Mesenchymal stem cell (in vitro differentiated cells and primary cell): ENCODE data around the gene RNF123.

Experiments used
- DNase-seq: peaks from one replicate; pipeline ENCODE4 v3.0.0-alpha.2; 2013
- H2AFZ ChIP-seq: one replicate; pipeline ENCODE4 v1.6.1; 2013; ENCODE audit warnings: low read depth, mild to moderate bottlenecking, control low read depth, inconsistent platforms, low read length, moderate library complexity
- H2AK5ac ChIP-seq: 2 replicates; pipeline ENCODE4 v1.6.1; 2013; ENCODE audit warnings: low read length, moderate library complexity, mild to moderate bottlenecking, inconsistent platforms; ENCODE audit not compliant: severe bottlenecking
- H2BK120ac ChIP-seq: one replicate; pipeline ENCODE4 v1.6.1; 2013; ENCODE audit warnings: low read depth, mild to moderate bottlenecking, inconsistent platforms, low read length, moderate library complexity
- H2BK12ac ChIP-seq, 2 experiments: one replicate each; pipeline ENCODE4 v1.6.1; 2013; ENCODE audit warnings: inconsistent platforms in 2 of 2, low read length in 2 of 2, mild to moderate bottlenecking in 2 of 2, moderate library complexity in 2 of 2, control low read depth in 1 of 2
- H2BK15ac ChIP-seq: one replicate; pipeline ENCODE4 v1.6.1; 2013; ENCODE audit warnings: mild to moderate bottlenecking, low read depth, inconsistent platforms; ENCODE audit not compliant: poor library complexity, severe bottlenecking
- H2BK5ac ChIP-seq: 2 replicates; pipeline ENCODE4 v1.6.1; 2013; ENCODE audit warnings: low read depth, mild to moderate bottlenecking, low read length, control low read depth, inconsistent platforms; ENCODE audit not compliant: poor library complexity, severe bottlenecking
- H3K14ac ChIP-seq, 2 experiments: one replicate each; pipeline ENCODE4 v1.6.1; 2013; ENCODE audit warnings: inconsistent platforms in 2 of 2, low read length in 2 of 2, control low read depth in 1 of 2, mild to moderate bottlenecking in 1 of 2, moderate library complexity in 1 of 2
- H3K18ac ChIP-seq, 2 experiments: one replicate each; pipeline ENCODE4 v1.6.1; 2013; ENCODE audit warnings: inconsistent platforms in 2 of 2, low read length in 2 of 2, control low read depth in 1 of 2, low read depth in 1 of 2, mild to moderate bottlenecking in 1 of 2
- H3K23ac ChIP-seq, 2 experiments: one replicate each; pipeline ENCODE4 v1.6.1; 2013; ENCODE audit warnings: inconsistent platforms in 2 of 2, low read length in 2 of 2, mild to moderate bottlenecking in 2 of 2, moderate library complexity in 2 of 2, control low read depth in 1 of 2
- H3K27ac ChIP-seq: 2 replicates; pipeline ENCODE4 v1.5.1; 2013; ENCODE audit warnings: mild to moderate bottlenecking, moderate library complexity, low read length, control low read depth, inconsistent platforms; ENCODE audit not compliant: poor library complexity, severe bottlenecking
- H3K27me3 ChIP-seq, 2 experiments: 2 replicates each; pipeline versions ENCODE4 v1.6.1 to v1.7.0; 2013; ENCODE audit warnings: low read length in 2 of 2, mild to moderate bottlenecking in 2 of 2, moderate library complexity in 2 of 2, control low read depth in 1 of 2, inconsistent platforms in 1 of 2; ENCODE audit not compliant: control insufficient read depth in 1 of 2, insufficient read depth in 1 of 2
- H3K36me3 ChIP-seq, 2 experiments: 2 replicates each; pipeline versions ENCODE4 v1.6.1 to v1.7.0; 2013; ENCODE audit warnings: low read length in 2 of 2, control low read depth in 1 of 2, inconsistent platforms in 1 of 2, low read depth in 1 of 2, mild to moderate bottlenecking in 1 of 2; ENCODE audit not compliant: insufficient read depth in 2 of 2, control insufficient read depth in 1 of 2
- H3K4ac ChIP-seq, 2 experiments: one replicate each; pipeline ENCODE4 v1.6.1; 2013; ENCODE audit warnings: inconsistent platforms in 2 of 2, low read length in 2 of 2, mild to moderate bottlenecking in 2 of 2, moderate library complexity in 2 of 2, control low read depth in 1 of 2, low read depth in 1 of 2
- H3K4me1 ChIP-seq: 2 replicates; pipeline ENCODE4 v1.6.1; 2013; ENCODE audit warnings: low read depth, low read length, control low read depth; ENCODE audit not compliant: control insufficient read depth, insufficient read depth
- H3K4me2 ChIP-seq: 2 replicates; pipeline ENCODE4 v1.6.1; 2013; ENCODE audit warnings: low read length, mild to moderate bottlenecking, inconsistent platforms; ENCODE audit not compliant: poor library complexity, severe bottlenecking
- H3K4me3 ChIP-seq, 2 experiments: 2 replicates each; pipeline versions ENCODE4 v1.5.1 to v1.7.0; 2013; ENCODE audit warnings: low read length in 2 of 2, mild to moderate bottlenecking in 2 of 2, control low read depth in 1 of 2, low read depth in 1 of 2; ENCODE audit not compliant: insufficient read depth in 1 of 2
- H3K79me1 ChIP-seq: replicated peaks from 2 replicates; pipeline ENCODE4 v1.6.1; 2013; ENCODE audit warnings: mild to moderate bottlenecking, control low read depth, low read length, inconsistent platforms; ENCODE audit not compliant: poor library complexity, severe bottlenecking
- H3K9ac ChIP-seq: 2 replicates; pipeline ENCODE4 v1.7.0; 2013; ENCODE audit warnings: mild to moderate bottlenecking, low read length, moderate library complexity
- H3K9me3 ChIP-seq: 2 replicates; pipeline ENCODE4 v1.7.0; 2013; ENCODE audit warnings: mild to moderate bottlenecking, low read length; ENCODE audit not compliant: control insufficient read depth
- H4K8ac ChIP-seq: one replicate; pipeline ENCODE4 v1.6.1; 2013; ENCODE audit warnings: inconsistent platforms, mild to moderate bottlenecking, low read length, moderate library complexity
- H4K91ac ChIP-seq: one replicate; pipeline ENCODE4 v1.6.1; 2013; ENCODE audit warnings: mild to moderate bottlenecking, low read length, inconsistent platforms
- WGBS: methylation state at CpG from one replicate; pipeline ENCODE4 v1.1.7; 2013; ENCODE audit warnings: mixed read lengths; 5-methylcytosine and 5-hydroxymethylcytosine counted together

The RNF123 gene

GRCh38 chr3:49703443-49703927 is 14.1 kb downstream of the RNF123 start:
- no peak overlapping the region for H3K14ac ChIP-seq
- H3K4ac ChIP-seq: no peak overlapping the region
- H3K23ac ChIP-seq: no peak overlapping the region
- peaks cover 31% of the 10 kb centered on the region for H3K4me1 ChIP-seq
- no peak overlapping the region for H2BK5ac ChIP-seq
- no peak overlapping the region for H3K4me2 ChIP-seq
- no peak overlapping the region for H2BK15ac ChIP-seq
- H4K91ac ChIP-seq: no peak overlapping the region
- H3K36me3 ChIP-seq: peaks cover 55 to 84% of the 10 kb centered on the region in 2 experiments
- no peak overlapping the region for H3K18ac ChIP-seq
- H3K79me1 ChIP-seq: peaks cover 2% of the 10 kb centered on the region
- peak; percentile 75 for DNase-seq
- no peak overlapping the region for H3K9ac ChIP-seq
- H2BK12ac ChIP-seq: no peak overlapping the region
- WGBS: 70% methylated on average over 14 of the region's 14 CpGs
- H2AFZ ChIP-seq: no peak overlapping the region
- H3K9me3 ChIP-seq: no peaks in the 10 kb centered on the region
- no peak overlapping the region for H2BK120ac ChIP-seq
- no peak overlapping the region for H3K27ac ChIP-seq
- no peak overlapping the region for H2AK5ac ChIP-seq
- H3K27me3 ChIP-seq: no peaks in the 10 kb centered on the region
- no peak overlapping the region for H3K4me3 ChIP-seq
- H4K8ac ChIP-seq: peak overlapping the region; percentile 64

- H3K4me1 ChIP-seq: peaks cover 29% of the 10 kb centered on the region
- no peak overlapping the region for H3K4ac ChIP-seq
- no peaks in the 10 kb centered on the region for H3K27me3 ChIP-seq
- no peak overlapping the region for H2BK5ac ChIP-seq
- no peak overlapping the region for H3K14ac ChIP-seq
- H3K9ac ChIP-seq: no peak overlapping the region
- no peak overlapping the region for H3K18ac ChIP-seq
- no peak overlapping the region for H3K4me3 ChIP-seq
- H3K4me2 ChIP-seq: no peak overlapping the region
- no peak overlapping the region for H3K27ac ChIP-seq
- no peak overlapping the region for H2AFZ ChIP-seq
- no peak for DNase-seq
- H3K23ac ChIP-seq: no peak overlapping the region
- H3K9me3 ChIP-seq: no peaks in the 10 kb centered on the region
- no peak overlapping the region for H2BK120ac ChIP-seq
- H3K36me3 ChIP-seq: peaks cover 54 to 80% of the 10 kb centered on the region in 2 experiments
- no peak overlapping the region for H2BK15ac ChIP-seq
- no peak overlapping the region for H4K8ac ChIP-seq
- over 99% methylated on average over 7 of the region's 7 CpGs for WGBS
- no peak overlapping the region for H2BK12ac ChIP-seq
- peaks cover 2% of the 10 kb centered on the region for H3K79me1 ChIP-seq
- no peak overlapping the region for H4K91ac ChIP-seq
- H2AK5ac ChIP-seq: no peak overlapping the region
Observed at GRCh38 chr3:49703956-49704355, 14.6 kb downstream of the RNF123 start.

- H3K23ac ChIP-seq: no peak overlapping the region
- no peak overlapping the region for H3K9ac ChIP-seq
- H3K4me1 ChIP-seq: peaks cover 22% of the 10 kb centered on the region
- WGBS: 95% methylated on average over 8 of the region's 8 CpGs
- no peak overlapping the region for H4K91ac ChIP-seq
- no peaks in the 10 kb centered on the region for H3K27me3 ChIP-seq
- no peak overlapping the region for H4K8ac ChIP-seq
- no peak overlapping the region for H2BK15ac ChIP-seq
- H2BK120ac ChIP-seq: no peak overlapping the region
- no peak overlapping the region for H2AK5ac ChIP-seq
- H3K4me2 ChIP-seq: no peak overlapping the region
- no peak overlapping the region for H3K18ac ChIP-seq
- no peak overlapping the region for H2AFZ ChIP-seq
- H3K36me3 ChIP-seq: peaks cover 54 to 73% of the 10 kb centered on the region in 2 experiments
- H2BK5ac ChIP-seq: no peak overlapping the region
- no peak overlapping the region for H3K27ac ChIP-seq
- DNase-seq: no peak
- no peak overlapping the region for H3K14ac ChIP-seq
- H2BK12ac ChIP-seq: no peak overlapping the region
- H3K9me3 ChIP-seq: no peaks in the 10 kb centered on the region
- H3K4me3 ChIP-seq: no peak overlapping the region
- H3K79me1 ChIP-seq: peaks cover 2% of the 10 kb centered on the region
- no peak overlapping the region for H3K4ac ChIP-seq
Observed at GRCh38 chr3:49704629-49705028, 15.3 kb downstream of the RNF123 start.

- H4K91ac ChIP-seq: peak overlapping the region; percentile 43
- H3K4me2 ChIP-seq: no peak overlapping the region
- DNase-seq: no peak
- no peak overlapping the region for H3K18ac ChIP-seq
- no peak overlapping the region for H4K8ac ChIP-seq
- no peak overlapping the region for H2AFZ ChIP-seq
- H2BK120ac ChIP-seq: no peak overlapping the region
- H3K9me3 ChIP-seq: no peaks in the 10 kb centered on the region
- H3K14ac ChIP-seq: no peak overlapping the region
- no peak overlapping the region for H3K4ac ChIP-seq
- no peak overlapping the region for H2BK12ac ChIP-seq
- no peak overlapping the region for H3K23ac ChIP-seq
- no peak overlapping the region for H2AK5ac ChIP-seq
- no peak overlapping the region for H3K27ac ChIP-seq
- H3K36me3 ChIP-seq: peaks cover 46 to 65% of the 10 kb centered on the region in 2 experiments
- peaks cover 22% of the 10 kb centered on the region for H3K4me1 ChIP-seq
- H2BK5ac ChIP-seq: no peak overlapping the region
- no peaks in the 10 kb centered on the region for H3K27me3 ChIP-seq
- 96% methylated on average over 15 of the region's 17 CpGs for WGBS
- H3K79me1 ChIP-seq: peaks cover 2% of the 10 kb centered on the region
- no peak overlapping the region for H3K4me3 ChIP-seq
- no peak overlapping the region for H3K9ac ChIP-seq
- H2BK15ac ChIP-seq: no peak overlapping the region
Observed at GRCh38 chr3:49705390-49705960, 16.1 kb downstream of the RNF123 start.
